ENCODE data around the gene VDR.

Gene VDR

DNA sequence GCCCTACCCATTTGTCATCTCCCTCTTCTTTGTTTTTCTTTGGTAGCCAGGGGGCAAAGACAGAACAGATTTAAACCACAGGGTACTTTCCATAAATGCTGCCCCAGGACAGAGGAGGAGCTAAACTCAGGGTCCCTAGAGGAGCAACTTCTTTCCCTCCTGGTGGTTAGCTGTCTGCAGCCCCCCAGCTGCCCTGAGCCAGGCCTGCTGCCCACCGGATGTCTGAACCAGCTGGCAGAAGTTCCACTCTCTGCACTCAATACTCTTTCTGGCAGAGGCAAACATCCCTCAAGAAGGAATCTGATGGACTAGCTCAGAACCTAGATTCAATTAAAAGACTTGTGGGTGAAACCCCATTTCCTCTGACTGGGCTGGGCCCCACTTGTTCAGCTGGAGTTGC lies 10.7 kb downstream of the VDR start:
- no peak for TF ChIP-seq POLR2A (IDR thresholded peaks at IDR 0.05; ENCODE audit: low read depth, low read length)
- FAIRE-seq, result no peak
- DNase-seq (ENCODE audit: insufficient read length, low spot score), result no peak

GRCh38 chr12:47892819-47893218 lies 12.0 kb downstream of the VDR start:
- FAIRE-seq (no peak), DNase-seq (ENCODE audit: insufficient read length, low spot score) (no peak)
- no peak for TF ChIP-seq POLR2A (IDR thresholded peaks at IDR 0.05; ENCODE audit: low read depth, low read length)

DNA sequence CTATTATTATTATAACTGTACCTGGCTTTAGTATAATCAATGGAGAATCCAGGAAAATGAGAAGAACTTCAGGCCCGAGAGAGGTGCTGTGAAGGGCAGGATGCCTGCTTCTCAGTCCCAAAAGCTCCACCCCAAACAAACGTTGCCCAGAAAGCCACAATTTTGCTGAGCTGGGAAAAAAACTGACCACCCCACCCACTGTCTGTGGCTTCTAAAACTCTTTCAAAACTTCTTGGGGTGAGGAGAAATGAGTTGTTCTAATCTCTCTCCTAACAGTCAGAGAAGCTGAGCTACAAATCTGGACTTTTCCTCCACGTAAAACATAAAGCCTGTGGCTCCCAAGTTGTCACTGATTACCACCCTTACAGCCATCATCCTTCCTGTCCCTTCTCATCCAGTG lies 13.4 kb downstream of the VDR start:
- no peak for FAIRE-seq
- no peak for TF ChIP-seq POLR2A (IDR thresholded peaks at IDR 0.05; ENCODE audit: low read depth, low read length)
- no peak for DNase-seq (ENCODE audit: insufficient read length, low spot score)

DNA sequence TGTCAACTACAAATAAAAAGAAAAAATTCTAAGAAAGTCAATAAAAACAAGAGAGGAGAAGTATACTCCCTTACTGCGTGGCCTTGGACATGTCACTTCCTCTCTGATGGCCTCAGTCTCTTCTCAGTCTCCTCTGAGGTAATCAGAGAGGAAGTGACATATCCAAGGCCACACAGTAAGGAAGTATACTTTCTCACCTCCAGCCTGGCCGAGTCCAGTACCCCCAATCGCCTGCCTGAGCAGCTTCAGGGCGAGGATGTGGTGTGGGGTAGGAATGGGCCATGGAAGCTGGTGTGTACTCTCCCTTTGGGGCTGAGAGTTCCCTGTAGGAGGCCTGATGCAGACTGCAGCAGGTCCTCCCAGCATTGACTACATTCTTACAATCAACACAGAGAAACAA lies 15.8 kb downstream of the VDR start:
- no peak for DNase-seq (ENCODE audit: insufficient read length, low spot score)
- no peak for TF ChIP-seq POLR2A (IDR thresholded peaks at IDR 0.05; ENCODE audit: low read depth, low read length)
- no peak for FAIRE-seq

- FAIRE-seq, result no peak
- DNase-seq (ENCODE audit: insufficient read length, low spot score), result no peak
- TF ChIP-seq POLR2A (IDR thresholded peaks at IDR 0.05; ENCODE audit: low read depth, low read length), result no peak
Observed at GRCh38 chr12:47888153-47888819, 16.5 kb downstream of the VDR start.

DNA sequence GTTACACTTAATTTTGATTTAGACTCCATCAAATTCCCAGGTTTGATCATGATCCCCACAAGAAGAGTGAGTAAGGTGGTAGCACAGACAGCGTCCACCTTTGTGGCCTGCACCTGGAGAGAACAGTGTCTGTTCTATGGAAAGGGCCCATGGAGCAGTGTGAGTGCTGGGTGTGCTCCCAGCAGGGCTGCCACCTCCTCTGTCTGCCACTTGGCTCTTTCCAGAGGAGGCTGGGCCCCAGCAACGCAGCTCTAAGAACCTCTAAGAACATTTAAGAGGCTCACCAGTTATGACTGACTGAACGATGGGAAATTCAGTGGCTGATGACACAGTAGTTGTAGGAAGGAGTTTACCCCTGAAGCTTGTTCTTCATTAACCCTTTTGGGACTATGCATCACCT lies 17.3 kb downstream of the VDR start:
- FAIRE-seq (no peak), DNase-seq (ENCODE audit: insufficient read length, low spot score) (no peak)
- TF ChIP-seq POLR2A (IDR thresholded peaks at IDR 0.05; ENCODE audit: low read depth, low read length), result no peak

DNA sequence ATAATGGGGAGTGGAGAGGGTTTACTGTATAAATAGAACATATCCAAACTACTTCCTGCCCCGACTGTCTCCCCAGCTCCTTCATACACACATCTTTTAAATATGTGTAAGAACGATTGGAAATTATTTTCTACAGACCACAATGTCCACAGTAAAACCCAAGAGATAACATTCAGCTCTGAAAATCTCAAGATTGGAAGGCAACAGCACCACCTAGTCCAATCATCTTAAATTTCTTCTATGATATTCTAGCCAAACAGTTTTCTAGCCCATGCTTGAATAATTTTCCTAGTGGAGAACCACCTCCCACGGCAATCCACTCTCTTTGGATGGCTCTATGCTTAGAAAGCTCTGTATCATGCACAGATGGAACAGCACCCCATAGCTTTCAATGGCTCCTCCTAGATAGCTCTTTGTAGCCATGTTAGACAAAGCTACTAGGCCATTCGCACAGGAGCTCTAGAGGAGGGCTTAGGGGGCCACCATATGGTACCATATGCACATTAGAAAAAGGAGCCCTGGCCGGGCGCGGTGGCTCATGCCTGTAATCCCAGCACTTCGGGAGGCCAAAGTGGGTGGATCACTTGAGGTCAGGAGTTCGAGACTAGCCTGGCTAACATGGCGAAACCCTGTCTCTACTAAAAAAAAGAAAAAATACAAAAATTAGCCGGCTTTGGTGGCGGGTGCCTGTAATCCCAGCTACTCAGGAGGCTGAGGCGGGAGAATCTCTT lies 18.1 kb downstream of the VDR start:
- FAIRE-seq, result no peak
- no peak for TF ChIP-seq POLR2A (IDR thresholded peaks at IDR 0.05; ENCODE audit: low read depth, low read length)

DNA sequence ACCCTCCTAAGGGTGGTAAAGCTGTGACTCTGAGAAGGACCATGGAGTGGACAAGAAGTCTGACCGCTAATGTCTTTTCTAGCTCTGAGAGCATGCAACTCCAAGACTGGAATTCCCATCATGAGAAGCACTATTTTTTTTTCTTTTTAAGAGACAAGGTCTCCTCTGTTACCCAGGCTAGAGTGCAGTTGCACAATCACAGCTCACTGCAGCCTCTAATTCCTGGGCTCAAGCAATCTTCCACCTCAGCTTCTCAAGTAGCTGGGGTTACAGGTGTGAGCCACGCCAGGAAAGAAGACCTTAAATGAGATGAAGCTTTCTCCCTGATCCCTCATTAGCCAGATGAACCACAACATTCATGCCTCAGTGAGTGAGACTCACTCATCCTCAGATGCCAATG lies 19.2 kb downstream of the VDR start:
- no peak for TF ChIP-seq POLR2A (IDR thresholded peaks at IDR 0.05; ENCODE audit: low read depth, low read length)
- DNase-seq (ENCODE audit: insufficient read length, low spot score), result no peak
- no peak for FAIRE-seq

More for the DNA sequence above, 18.1 kb downstream of the VDR start:
- no peak for DNase-seq (ENCODE audit: insufficient read length, low spot score)

GRCh38 chr12:47885012-47885501 lies 19.7 kb downstream of the VDR start:
- no peak for TF ChIP-seq POLR2A (IDR thresholded peaks at IDR 0.05; ENCODE audit: low read depth, low read length)
- no peak for FAIRE-seq
- DNase-seq (ENCODE audit: insufficient read length, low spot score), result no peak

DNA sequence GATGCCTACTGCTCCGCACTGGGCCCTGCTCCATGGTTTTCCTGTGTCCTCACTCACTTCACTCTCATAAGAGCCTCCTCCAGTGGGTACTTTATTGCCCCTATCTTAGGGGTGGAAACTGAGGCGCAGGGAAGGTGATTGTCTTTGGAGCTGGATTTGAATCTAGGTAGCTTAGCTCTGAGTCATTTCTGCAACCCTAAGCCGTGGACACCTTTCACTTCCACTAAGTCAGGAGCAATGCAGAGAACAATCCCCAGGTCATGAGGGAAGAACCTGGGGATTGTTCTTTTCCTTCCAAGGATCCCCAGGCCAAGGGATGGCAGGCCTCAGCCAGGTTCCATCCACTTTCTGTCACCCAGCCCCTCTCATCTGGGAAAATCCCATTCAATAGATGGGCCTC lies 20.3 kb downstream of the VDR start:
- DNase-seq (ENCODE audit: insufficient read length, low spot score) (no peak), FAIRE-seq (no peak)
- TF ChIP-seq POLR2A (IDR thresholded peaks at IDR 0.05; ENCODE audit: low read depth, low read length), result no peak

DNA sequence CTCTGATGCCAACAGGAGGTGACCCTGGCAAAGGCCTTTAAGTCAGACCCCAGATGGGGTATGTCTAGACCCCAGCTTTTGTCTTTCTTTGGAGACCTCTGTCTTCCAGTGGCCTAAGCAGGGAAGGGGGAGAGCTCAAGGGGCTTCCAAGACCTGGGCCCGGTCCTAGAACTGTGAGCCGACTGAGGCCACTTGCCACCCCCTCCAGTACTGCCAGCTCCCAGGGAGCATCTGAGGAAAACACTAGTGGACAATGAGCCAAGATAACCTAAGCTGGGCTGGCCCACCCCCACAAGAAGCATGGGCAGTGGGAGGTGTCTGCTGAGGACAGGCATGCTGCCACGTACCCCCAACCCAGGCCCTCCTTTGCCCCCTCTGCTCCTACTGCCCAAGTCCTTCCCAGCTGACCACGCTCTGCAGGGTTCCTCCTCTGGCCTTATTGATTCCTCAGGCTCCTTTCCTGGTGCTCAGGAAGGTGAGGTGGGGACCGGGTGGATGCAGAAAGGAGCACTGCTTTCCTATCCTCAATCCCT lies 21.1 kb downstream of the VDR start:
- no peak for FAIRE-seq
- DNase-seq (ENCODE audit: insufficient read length, low spot score), result no peak
- no peak for TF ChIP-seq POLR2A (IDR thresholded peaks at IDR 0.05; ENCODE audit: low read depth, low read length)

DNA sequence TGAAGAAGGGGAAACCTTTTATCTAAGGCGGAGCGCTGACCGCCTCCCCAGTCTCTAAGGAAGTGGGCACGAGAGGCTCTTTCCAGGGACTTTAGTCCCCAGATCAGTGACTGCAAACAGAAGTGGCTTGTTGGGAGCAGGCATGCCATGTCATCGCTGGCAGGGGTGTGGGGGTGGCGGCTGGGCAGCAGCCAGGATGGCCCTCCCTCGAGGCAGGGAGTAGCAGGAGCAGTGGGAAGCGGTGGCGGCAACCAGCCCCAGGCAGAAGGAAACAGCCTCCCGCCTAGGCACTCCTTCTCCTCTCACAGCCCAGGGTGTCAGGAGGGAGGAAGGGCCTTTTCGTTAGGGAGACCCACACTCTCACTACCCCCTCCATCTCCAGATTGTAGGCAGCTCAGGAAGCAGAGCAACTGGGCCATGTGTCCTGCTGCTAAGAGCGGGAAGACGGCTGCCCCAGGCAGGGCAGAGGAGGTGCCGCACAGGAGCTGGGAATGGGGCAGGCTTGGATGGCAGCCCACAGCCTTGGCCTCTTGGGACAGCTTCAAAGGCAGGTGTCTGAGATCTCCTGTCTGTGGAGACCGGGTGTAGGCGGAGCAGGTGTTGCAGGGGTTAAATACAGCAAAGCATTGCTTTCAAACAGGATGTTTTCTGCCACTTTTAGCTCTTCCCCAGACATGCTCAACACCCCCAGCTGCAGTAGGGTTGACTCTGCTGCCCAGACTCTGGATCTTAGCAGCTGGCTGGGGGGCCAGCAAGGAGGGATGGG lies 21.8 kb downstream of the VDR start:
- DNase-seq (ENCODE audit: insufficient read length, low spot score) (no peak), FAIRE-seq (no peak)
- TF ChIP-seq POLR2A (IDR thresholded peaks at IDR 0.05; ENCODE audit: low read depth, low read length), result no peak

DNA sequence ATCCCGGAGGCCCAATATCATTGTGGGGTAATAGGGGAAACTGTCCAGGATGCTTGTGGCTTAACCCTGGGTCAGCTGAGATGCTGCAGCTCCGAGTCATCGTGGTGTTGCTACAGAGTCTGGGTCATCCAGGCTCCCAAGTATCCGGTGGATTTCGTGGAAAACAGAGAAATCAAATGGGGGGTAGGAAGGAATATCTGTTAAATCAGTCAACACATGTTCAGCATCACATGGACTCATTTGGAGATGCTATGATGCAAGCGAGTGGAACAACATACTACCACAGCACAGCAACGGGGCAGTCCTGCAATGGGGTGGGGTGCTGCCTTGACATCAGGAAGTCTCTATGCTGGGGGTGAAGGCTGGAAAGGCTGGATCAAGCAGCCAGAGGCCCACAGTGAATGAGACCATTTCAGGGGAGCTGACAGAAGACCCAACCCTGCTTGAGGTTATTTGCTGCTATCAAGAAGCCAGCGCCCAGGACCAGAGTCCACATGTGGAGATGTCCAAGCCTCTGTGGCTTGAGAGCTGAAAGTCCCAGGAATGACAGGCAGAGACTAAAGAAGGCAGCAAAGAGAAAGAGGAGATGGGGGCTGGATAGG lies 22.9 kb downstream of the VDR start:
- no peak for TF ChIP-seq POLR2A (IDR thresholded peaks at IDR 0.05; ENCODE audit: low read depth, low read length)
- DNase-seq (ENCODE audit: insufficient read length, low spot score), result peak; percentile 59
- peak; percentile 38 for FAIRE-seq

DNA sequence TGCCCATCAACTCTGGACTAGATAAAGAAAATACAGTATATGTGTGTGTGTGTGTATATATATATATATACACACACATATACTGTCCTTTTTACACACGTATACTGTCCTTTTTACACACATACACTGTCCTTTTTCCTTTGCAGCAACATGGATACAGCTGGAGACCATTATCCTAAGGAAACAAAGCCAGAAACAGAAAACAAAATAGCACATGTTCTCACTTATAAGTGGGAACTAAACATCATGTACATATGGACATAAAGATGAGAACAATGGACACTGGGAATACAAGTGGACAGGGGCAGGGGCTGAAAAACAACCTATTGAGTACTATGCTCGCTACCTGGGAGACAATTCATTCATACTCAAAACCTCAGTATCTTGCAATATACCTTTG lies 23.7 kb downstream of the VDR start:
- FAIRE-seq, result no peak
- no peak for DNase-seq (ENCODE audit: insufficient read length, low spot score)
- TF ChIP-seq POLR2A (IDR thresholded peaks at IDR 0.05; ENCODE audit: low read depth, low read length), result no peak

All from H54 (cell line).